HepG2 (cell line): ENCODE measurements around the gene BMAL1. TPM values are rescaled to one million over a fixed set of nuclear protein-coding genes. Genes with fewer than 3 reads are reported as not detected.

Experiments used
- ATAC-seq: fragments of 200-7000 bp; cut with Tn5 transposase; 3 replicates; pipeline ENCODE4 v1.9.1; 2020; ENCODE audit warnings: mild to moderate bottlenecking, moderate library complexity
- BruUV-seq: library from RNA; stranded (reverse); fragments of 400-500 nt; replicated peaks from 2 replicates; lab custom pipeline; 2021; lab: Mats Ljungman, UMichigan
- CTCF ChIA-PET: fragments of 300-600 bp; formaldehyde crosslinking; extraction: SDS; loops from one replicate; lab custom pipeline; 2021; ENCODE audit warnings: low total read pairs, inconsistent platforms, low intra/inter-chr PET ratio; lab: Yijun Ruan, JAX
- POLR2A ChIA-PET: fragments of 350-600 bp; sonication (Branson Sonifier 250); formaldehyde crosslinking; loops from one replicate; lab custom pipeline; 2020; ENCODE audit warnings: antibody characterized with exemption, inconsistent platforms; lab: Yijun Ruan, JAX
- DNase-seq: peaks from one replicate; pipeline ENCODE4 v3.0.0-alpha.2; 2015; ENCODE audit warnings: low spot score
- FAIRE-seq: peaks from 3 replicates; lab custom pipeline; 2011; peaks lifted over from hg19 to GRCh38; lab: Jason Lieb, UNC
- H2AFZ ChIP-seq: one replicate; pipeline ENCODE4 v1.6.1; 2011; ENCODE audit warnings: low read length, inconsistent platforms
- H3K27ac ChIP-seq: fragments of 300-600 bp; 3 replicates; pipeline ENCODE4 v1.8.0; 2011; ENCODE audit warnings: mixed run types, mild to moderate bottlenecking, mixed read lengths, low read length, inconsistent platforms; ENCODE audit not compliant: insufficient read depth; ENCODE audit errors: extremely low read length
- H3K27me3 ChIP-seq, 2 experiments: fragments of 200-600 bp in 1 of 2; 2 replicates in 1 of 2; 3 replicates in 1 of 2; pipeline versions ENCODE4 v1.6.0 to v1.8.0; 2011; ENCODE audit warnings: low read length in 2 of 2, mild to moderate bottlenecking in 2 of 2, moderate library complexity in 2 of 2, inconsistent platforms in 1 of 2; ENCODE audit not compliant: insufficient read depth in 2 of 2, control insufficient read depth in 1 of 2
- H3K36me3 ChIP-seq, 2 experiments: fragments of 200-600 bp in 1 of 2; replicated peaks in 1 of 2; 2 replicates in 1 of 2; 3 replicates in 1 of 2; pipeline versions ENCODE4 v1.5.1 to v1.8.0; 2011; ENCODE audit warnings: low read length in 2 of 2, inconsistent platforms in 1 of 2; ENCODE audit not compliant: insufficient read depth in 2 of 2, control insufficient read depth in 1 of 2
- H3K4me1 ChIP-seq: 2 replicates; pipeline ENCODE4 v1.5.1; 2012; ENCODE audit warnings: low read length, inconsistent platforms; ENCODE audit not compliant: insufficient read depth
- H3K4me2 ChIP-seq: 2 replicates; pipeline ENCODE4 v1.6.0; 2011; ENCODE audit warnings: low read depth, low read length, inconsistent platforms
- H3K4me3 ChIP-seq, 3 experiments: fragments of 200-600 bp in 1 of 3; sonication (generic), shearing (Covaris generic) in 1 of 3; replicated peaks in 1 of 3; 2 replicates each; pipeline ENCODE4 v1.5.1; 2011 to 2016; ENCODE audit warnings: low read length in 3 of 3, inconsistent platforms in 2 of 3, low read depth in 2 of 3, mild to moderate bottlenecking in 2 of 3, control low read depth in 1 of 3, mixed read lengths in 1 of 3; ENCODE audit not compliant: insufficient read depth in 1 of 3
- H3K79me2 ChIP-seq: one replicate; pipeline ENCODE4 v1.6.1; 2011; ENCODE audit warnings: low read length, inconsistent platforms; ENCODE audit not compliant: insufficient read depth
- H3K9ac ChIP-seq: 2 replicates; pipeline ENCODE4 v1.6.0; 2011; ENCODE audit warnings: mild to moderate bottlenecking, low read depth, low read length, inconsistent platforms; ENCODE audit not compliant: insufficient read depth
- H3K9me3 ChIP-seq: 2 replicates; pipeline ENCODE4 v1.5.1; 2012; ENCODE audit warnings: mild to moderate bottlenecking, low read length
- H4K20me1 ChIP-seq: 2 replicates; pipeline ENCODE4 v1.6.0; 2011; ENCODE audit warnings: inconsistent platforms, mild to moderate bottlenecking, low read length, moderate library complexity; ENCODE audit not compliant: insufficient read depth
- ADNP ChIP-seq: sonication (generic); formaldehyde crosslinking; IDR thresholded peaks from 2 replicates; pipeline ENCODE4 v1.4.0; 2020; ENCODE audit warnings: missing genetic modification reagents
- CC2D1A ChIP-seq: sonication (generic); formaldehyde crosslinking; IDR thresholded peaks from 2 replicates; pipeline ENCODE4 v1.8.1; 2023; ENCODE audit warnings: mild to moderate bottlenecking, missing genetic modification reagents
- TCF7 ChIP-seq: sonication (generic); IDR thresholded peaks from 2 replicates; pipeline ENCODE4 v1.6.1; 2016; ENCODE audit warnings: antibody characterized with exemption, low read depth
- U2AF1 ChIP-seq: fragments of 200-400 bp; formaldehyde crosslinking; optimal IDR thresholded peaks from 2 replicates; pipeline ENCODE3; 2017; ENCODE audit warnings: mild to moderate bottlenecking, low read depth, low read length
- ZBTB42 ChIP-seq: sonication (generic); formaldehyde crosslinking; IDR thresholded peaks from 2 replicates; pipeline ENCODE4 v1.5.0; 2020; ENCODE audit warnings: mild to moderate bottlenecking, missing genetic modification reagents
- WGBS: methylation state at CpG from one replicate; pipeline ENCODE4 v1.1.6; 2017; ENCODE audit warnings: low lambda C conversion rate; 5-methylcytosine and 5-hydroxymethylcytosine counted together
- in situ Hi-C: cut with HindIII; loops from 2 replicates; pipeline ENCODE4 v1.10.0; 2017; ENCODE audit warnings: low pct_unique_long_range_greater_than_20kb; ENCODE audit not compliant: extremely low pct_ligation_motif_present
- intact Hi-C: fragments of 100-400 bp; cut with micrococcal nuclease; formaldehyde crosslinking; loops from one replicate; pipeline ENCODE4 v1.10.0; 2022; ENCODE audit not compliant: unreplicated experiment
- polyA plus RNA-seq, 8 experiments: library from polyadenylated mRNA; depleted of rRNA in 3 of 8; stranded (reverse) in 7 of 8; unstranded in 1 of 8; fragments of >200 nt; fragmentation: Illumina TruSeq in 4 of 8; extraction: Trizol in 4 of 8; gene quantifications; 2 replicates each; pipeline versions ENCODE4 v1.2.1 to v1.2.3, GENCODE V29; 2011 to 2016; ENCODE audit warnings: low read depth in 4 of 8, missing spikeins in 1 of 8, mixed read lengths in 1 of 8; ENCODE audit not compliant: insufficient read depth in 1 of 8
- total RNA-seq, 5 experiments: library from RNA; depleted of rRNA; stranded (reverse); fragments of >200 nt; fragmentation: Illumina TruSeq; extraction: Trizol; gene quantifications; 2 replicates each; pipeline ENCODE4 v1.2.3, GENCODE V29; 2016; ENCODE audit warnings: low read depth in 1 of 5
- TF ChIP-seq, protein P1 (sequence below): sonication (generic); formaldehyde crosslinking; IDR thresholded peaks from 2 replicates; pipeline ENCODE4 v1.4.0; 2020; ENCODE audit warnings: missing genetic modification reagents
- TF ChIP-seq, protein P2 (sequence below): sonication (generic); formaldehyde crosslinking; IDR thresholded peaks from 2 replicates; pipeline ENCODE4 v1.5.0; 2020; ENCODE audit warnings: mild to moderate bottlenecking, missing genetic modification reagents
- TF ChIP-seq, protein P3 (sequence below): sonication (generic); formaldehyde crosslinking; IDR thresholded peaks from 2 replicates; pipeline ENCODE4 v1.9.0; 2022; ENCODE audit warnings: low read depth, missing genetic modification reagents

BMAL1 gene
- total and polyA plus RNA-seq, 2 of the 13 experiments (the other 11 are each of a cell fraction or from before 2014, with no cell fraction given), result 4.5 to 4.8 TPM

DNA sequence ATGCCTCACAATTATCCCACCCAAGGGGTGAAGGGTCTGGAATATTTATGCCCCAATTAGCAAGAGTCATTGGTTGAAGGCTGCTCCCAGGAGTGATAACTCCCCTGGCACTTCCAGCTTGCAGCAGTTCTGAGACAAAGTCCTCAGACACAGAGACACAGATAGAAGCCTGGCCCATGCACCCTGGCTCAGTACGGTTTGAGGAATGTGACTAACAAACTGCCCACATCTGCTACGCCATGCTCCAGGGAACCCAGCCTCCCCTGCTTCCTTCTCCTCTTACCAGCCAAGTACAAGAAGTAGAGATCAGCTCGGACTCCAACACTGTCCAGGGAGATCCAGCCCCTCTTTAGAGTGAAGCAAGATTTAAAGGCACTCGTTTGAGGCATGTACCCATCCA is 48.5 kb upstream of the BMAL1 start:
- ChIA-PET POLR2A (no interaction called here), CTCF (no interaction called here)
- Histone ChIP-seq H3K4me2 (no peak overlapping the region), H3K27ac (no peak overlapping the region), H3K4me1 (no peaks in the 10 kb centered on the region), H3K9ac (no peak overlapping the region), H3K27me3 (peaks cover 0 to 8% of the 10 kb centered on the region in 2 experiments; a peak in 4 of 5 replicates), H3K4me3 (no peak overlapping the region), H3K36me3 (no peaks in the 10 kb centered on the region), H4K20me1 (no peaks in the 10 kb centered on the region), H3K9me3 (no peaks in the 10 kb centered on the region), H2AFZ (no peak overlapping the region), H3K79me2 (no peaks in the 10 kb centered on the region)
- in situ Hi-C loops (no loop called here), intact Hi-C loops (no loop called here)
- DNase-seq, result no peak
- 0% methylated on average over 2 of the region's 4 CpGs for WGBS
- TF ChIP-seq, protein P1, sequence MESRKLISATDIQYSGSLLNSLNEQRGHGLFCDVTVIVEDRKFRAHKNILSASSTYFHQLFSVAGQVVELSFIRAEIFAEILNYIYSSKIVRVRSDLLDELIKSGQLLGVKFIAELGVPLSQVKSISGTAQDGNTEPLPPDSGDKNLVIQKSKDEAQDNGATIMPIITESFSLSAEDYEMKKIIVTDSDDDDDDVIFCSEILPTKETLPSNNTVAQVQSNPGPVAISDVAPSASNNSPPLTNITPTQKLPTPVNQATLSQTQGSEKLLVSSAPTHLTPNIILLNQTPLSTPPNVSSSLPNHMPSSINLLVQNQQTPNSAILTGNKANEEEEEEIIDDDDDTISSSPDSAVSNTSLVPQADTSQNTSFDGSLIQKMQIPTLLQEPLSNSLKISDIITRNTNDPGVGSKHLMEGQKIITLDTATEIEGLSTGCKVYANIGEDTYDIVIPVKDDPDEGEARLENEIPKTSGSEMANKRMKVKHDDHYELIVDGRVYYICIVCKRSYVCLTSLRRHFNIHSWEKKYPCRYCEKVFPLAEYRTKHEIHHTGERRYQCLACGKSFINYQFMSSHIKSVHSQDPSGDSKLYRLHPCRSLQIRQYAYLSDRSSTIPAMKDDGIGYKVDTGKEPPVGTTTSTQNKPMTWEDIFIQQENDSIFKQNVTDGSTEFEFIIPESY (CRISPR knock-in tag), result no peak
- TF ChIP-seq, protein P2, sequence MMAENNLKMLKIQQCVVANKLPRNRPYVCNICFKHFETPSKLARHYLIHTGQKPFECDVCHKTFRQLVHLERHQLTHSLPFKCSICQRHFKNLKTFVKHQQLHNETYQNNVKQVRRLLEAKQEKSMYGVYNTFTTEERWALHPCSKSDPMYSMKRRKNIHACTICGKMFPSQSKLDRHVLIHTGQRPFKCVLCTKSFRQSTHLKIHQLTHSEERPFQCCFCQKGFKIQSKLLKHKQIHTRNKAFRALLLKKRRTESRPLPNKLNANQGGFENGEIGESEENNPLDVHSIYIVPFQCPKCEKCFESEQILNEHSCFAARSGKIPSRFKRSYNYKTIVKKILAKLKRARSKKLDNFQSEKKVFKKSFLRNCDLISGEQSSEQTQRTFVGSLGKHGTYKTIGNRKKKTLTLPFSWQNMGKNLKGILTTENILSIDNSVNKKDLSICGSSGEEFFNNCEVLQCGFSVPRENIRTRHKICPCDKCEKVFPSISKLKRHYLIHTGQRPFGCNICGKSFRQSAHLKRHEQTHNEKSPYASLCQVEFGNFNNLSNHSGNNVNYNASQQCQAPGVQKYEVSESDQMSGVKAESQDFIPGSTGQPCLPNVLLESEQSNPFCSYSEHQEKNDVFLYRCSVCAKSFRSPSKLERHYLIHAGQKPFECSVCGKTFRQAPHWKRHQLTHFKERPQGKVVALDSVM, result no peak
- TF ChIP-seq ADNP (CRISPR knock-in tag), result no peak
- TF ChIP-seq ZBTB42, result no peak
- TF ChIP-seq TCF7, result no peak
- TF ChIP-seq U2AF1, result no peak
- TF ChIP-seq CC2D1A (CRISPR knock-in tag), result no peak
- TF ChIP-seq, protein P3, sequence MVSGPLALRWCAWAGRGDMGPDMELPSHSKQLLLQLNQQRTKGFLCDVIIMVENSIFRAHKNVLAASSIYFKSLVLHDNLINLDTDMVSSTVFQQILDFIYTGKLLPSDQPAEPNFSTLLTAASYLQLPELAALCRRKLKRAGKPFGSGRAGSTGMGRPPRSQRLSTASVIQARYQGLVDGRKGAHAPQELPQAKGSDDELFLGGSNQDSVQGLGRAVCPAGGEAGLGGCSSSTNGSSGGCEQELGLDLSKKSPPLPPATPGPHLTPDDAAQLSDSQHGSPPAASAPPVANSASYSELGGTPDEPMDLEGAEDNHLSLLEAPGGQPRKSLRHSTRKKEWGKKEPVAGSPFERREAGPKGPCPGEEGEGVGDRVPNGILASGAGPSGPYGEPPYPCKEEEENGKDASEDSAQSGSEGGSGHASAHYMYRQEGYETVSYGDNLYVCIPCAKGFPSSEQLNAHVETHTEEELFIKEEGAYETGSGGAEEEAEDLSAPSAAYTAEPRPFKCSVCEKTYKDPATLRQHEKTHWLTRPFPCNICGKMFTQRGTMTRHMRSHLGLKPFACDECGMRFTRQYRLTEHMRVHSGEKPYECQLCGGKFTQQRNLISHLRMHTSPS, result no peak
- BruUV-seq, result no TSS peak
- no peak for FAIRE-seq
- no peak for ATAC-seq
